Hepatocyte (in vitro differentiated cells): Measurements from ENCODE around the gene EIF2B1. TPM values are rescaled to one million over a fixed set of nuclear protein-coding genes. Genes with fewer than 3 reads are reported as not detected.

Source experiments
- DNase-seq: peaks from one replicate; pipeline ENCODE4 v3.0.0-alpha.2; 2016; ENCODE audit warnings: low spot score
- H2AFZ ChIP-seq: fragments of 200-600 bp; sonication (generic); 2 replicates; pipeline ENCODE4 v1.6.0; 2016; ENCODE audit warnings: antibody characterized with exemption, mild to moderate bottlenecking
- H3K27ac ChIP-seq: fragments of 200-600 bp; sonication (generic); 2 replicates; pipeline ENCODE4 v1.5.1; 2016; ENCODE audit warnings: mild to moderate bottlenecking
- H3K27me3 ChIP-seq: fragments of 200-600 bp; sonication (generic); 2 replicates; pipeline ENCODE4 v1.6.1; 2016
- H3K36me3 ChIP-seq: fragments of 200-600 bp; sonication (generic); replicated peaks from 2 replicates; pipeline ENCODE4 v1.5.1; 2016; ENCODE audit warnings: low read depth; ENCODE audit not compliant: insufficient read depth
- H3K4me1 ChIP-seq: fragments of 200-600 bp; sonication (generic); 2 replicates; pipeline ENCODE4 v1.5.1; 2016; ENCODE audit warnings: mild to moderate bottlenecking, moderate library complexity; ENCODE audit not compliant: insufficient read depth
- H3K4me2 ChIP-seq: fragments of 200-600 bp; sonication (generic); 2 replicates; pipeline ENCODE4 v1.6.0; 2016
- H3K4me3 ChIP-seq: fragments of 200-600 bp; sonication (generic); 2 replicates; pipeline ENCODE4 v1.5.1; 2016; ENCODE audit warnings: mild to moderate bottlenecking
- H3K79me2 ChIP-seq: fragments of 200-600 bp; sonication (generic); 2 replicates; pipeline ENCODE4 v1.6.0; 2017; ENCODE audit warnings: mild to moderate bottlenecking
- H3K9me2 ChIP-seq: fragments of 200-600 bp; sonication (generic); replicated peaks from 2 replicates; pipeline ENCODE4 v1.6.0; 2017; ENCODE audit warnings: mild to moderate bottlenecking; ENCODE audit not compliant: insufficient read depth
- H3K9me3 ChIP-seq: fragments of 200-600 bp; sonication (generic); 2 replicates; pipeline ENCODE4 v1.5.1; 2016; ENCODE audit warnings: low read depth, mild to moderate bottlenecking
- H4K20me1 ChIP-seq: fragments of 200-600 bp; sonication (generic); 2 replicates; pipeline ENCODE4 v1.6.0; 2016; ENCODE audit warnings: mild to moderate bottlenecking; ENCODE audit not compliant: insufficient read depth, poor library complexity, severe bottlenecking
- EZH2 ChIP-seq: fragments of 200-600 bp; sonication (generic); IDR thresholded peaks from 2 replicates; pipeline ENCODE4 v1.6.1; 2016; ENCODE audit warnings: antibody characterized with exemption, mild to moderate bottlenecking, borderline replicate concordance
- EZH2phosphoT487 ChIP-seq: fragments of 200-600 bp; sonication (generic); IDR thresholded peaks from one replicate; pipeline ENCODE4 v1.6.1; 2018; ENCODE audit warnings: antibody characterized with exemption, mild to moderate bottlenecking, low read depth, moderate library complexity; ENCODE audit not compliant: unreplicated experiment, severe bottlenecking
- WGBS: methylation state at CpG from one replicate; pipeline ENCODE4 v1.1.6; 2016; ENCODE audit warnings: low lambda C conversion rate; ENCODE audit errors: missing lambda C conversion rate; 5-methylcytosine and 5-hydroxymethylcytosine counted together
- polyA plus RNA-seq: library from polyadenylated mRNA; unstranded; fragments of >200 nt; fragmentation: Nextera tagmentation; extraction: Ambion mirVana; gene quantifications from 2 replicates; pipeline ENCODE4 v1.2.1, GENCODE V29; 2016
- total RNA-seq: library from RNA; depleted of rRNA; stranded (reverse); fragments of >200 nt; gene quantifications from 2 replicates; pipeline ENCODE4 v1.2.3, GENCODE V29; 2014
- TF ChIP-seq, protein P1 (sequence below): fragments of 200-600 bp; sonication (generic); IDR thresholded peaks from 2 replicates; pipeline ENCODE4 v1.5.1; 2016; ENCODE audit warnings: antibody characterized with exemption, mild to moderate bottlenecking; ENCODE audit not compliant: poor library complexity

EIF2B1 gene
- total and polyA plus RNA-seq, 2 experiments from 2014 or later, result 35.0 to 43.8 TPM

DNA sequence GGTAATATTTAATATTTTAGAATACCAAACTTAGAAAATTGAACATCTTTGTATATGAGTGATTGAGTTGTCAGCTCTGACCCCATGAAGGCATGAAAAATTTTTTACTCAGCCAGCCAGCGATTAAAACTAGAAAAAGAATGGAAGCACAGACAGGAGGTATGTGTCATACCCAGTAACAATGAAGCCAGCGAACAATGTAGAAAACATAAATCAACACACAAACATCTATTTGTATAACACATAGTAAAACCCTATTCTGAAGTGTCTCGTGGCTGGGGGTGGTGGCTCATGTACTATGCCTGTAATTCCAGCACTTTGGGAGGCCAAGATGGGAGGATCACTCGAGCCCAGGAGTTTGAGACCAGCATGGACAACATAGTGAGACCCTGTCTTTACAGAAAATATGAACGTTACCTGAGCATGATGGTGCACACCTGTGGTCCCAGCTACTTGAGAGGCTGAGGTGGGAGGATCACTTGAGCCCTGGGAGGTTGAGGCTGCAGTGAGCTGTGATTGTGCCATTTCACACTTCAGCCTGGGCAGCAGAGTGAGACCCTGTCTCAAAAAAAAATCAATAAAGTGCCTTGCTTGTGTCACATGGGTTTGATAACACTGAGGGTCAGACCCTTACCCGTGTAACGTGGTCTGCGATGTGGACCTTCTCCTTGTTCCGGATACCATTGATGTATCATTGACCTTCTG is 43.3 kb upstream of the EIF2B1 start:
- H3K4me2 ChIP-seq, result no peak overlapping the region
- no peaks in the 10 kb centered on the region for H4K20me1 ChIP-seq
- no peaks in the 10 kb centered on the region for H3K36me3 ChIP-seq
- no peaks in the 10 kb centered on the region for H3K79me2 ChIP-seq
- no peak overlapping the region for H2AFZ ChIP-seq
- H3K27ac ChIP-seq, result no peak overlapping the region
- H3K27me3 ChIP-seq, result no peaks in the 10 kb centered on the region
- no peaks in the 10 kb centered on the region for H3K4me1 ChIP-seq
- no peaks in the 10 kb centered on the region for H3K9me2 ChIP-seq
- H3K9me3 ChIP-seq, result no peaks in the 10 kb centered on the region
- 94% methylated on average over 9 of the region's 9 CpGs for WGBS
- H3K4me3 ChIP-seq, result no peak overlapping the region
- TF ChIP-seq, protein P1, sequence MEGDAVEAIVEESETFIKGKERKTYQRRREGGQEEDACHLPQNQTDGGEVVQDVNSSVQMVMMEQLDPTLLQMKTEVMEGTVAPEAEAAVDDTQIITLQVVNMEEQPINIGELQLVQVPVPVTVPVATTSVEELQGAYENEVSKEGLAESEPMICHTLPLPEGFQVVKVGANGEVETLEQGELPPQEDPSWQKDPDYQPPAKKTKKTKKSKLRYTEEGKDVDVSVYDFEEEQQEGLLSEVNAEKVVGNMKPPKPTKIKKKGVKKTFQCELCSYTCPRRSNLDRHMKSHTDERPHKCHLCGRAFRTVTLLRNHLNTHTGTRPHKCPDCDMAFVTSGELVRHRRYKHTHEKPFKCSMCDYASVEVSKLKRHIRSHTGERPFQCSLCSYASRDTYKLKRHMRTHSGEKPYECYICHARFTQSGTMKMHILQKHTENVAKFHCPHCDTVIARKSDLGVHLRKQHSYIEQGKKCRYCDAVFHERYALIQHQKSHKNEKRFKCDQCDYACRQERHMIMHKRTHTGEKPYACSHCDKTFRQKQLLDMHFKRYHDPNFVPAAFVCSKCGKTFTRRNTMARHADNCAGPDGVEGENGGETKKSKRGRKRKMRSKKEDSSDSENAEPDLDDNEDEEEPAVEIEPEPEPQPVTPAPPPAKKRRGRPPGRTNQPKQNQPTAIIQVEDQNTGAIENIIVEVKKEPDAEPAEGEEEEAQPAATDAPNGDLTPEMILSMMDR, result no peak
- no peak for DNase-seq

DNA sequence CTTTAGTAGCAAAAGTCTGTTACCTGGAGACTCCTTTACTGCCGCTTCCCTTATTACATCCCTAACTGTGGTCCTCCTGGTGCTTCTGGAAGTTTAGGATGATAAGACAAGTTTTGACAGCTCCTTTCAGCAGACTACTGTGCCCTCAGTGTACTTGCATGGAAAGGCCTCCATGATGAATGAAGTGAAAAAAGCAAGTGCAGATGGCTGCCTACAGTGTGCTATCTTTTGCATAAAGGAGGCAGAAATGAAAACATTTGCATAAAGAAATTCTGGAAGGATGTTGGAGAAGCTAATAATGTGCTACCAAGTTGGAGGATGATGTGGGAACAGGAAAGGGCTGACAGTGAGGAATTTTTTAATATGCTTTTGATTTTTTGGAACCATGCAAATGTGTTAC is 42.0 kb upstream of the EIF2B1 start:
- Histone ChIP-seq H3K4me3 (no peak overlapping the region), H3K9me2 (no peaks in the 10 kb centered on the region), H2AFZ (no peak overlapping the region), H4K20me1 (no peaks in the 10 kb centered on the region), H3K27me3 (no peaks in the 10 kb centered on the region), H3K79me2 (no peaks in the 10 kb centered on the region), H3K36me3 (no peaks in the 10 kb centered on the region), H3K4me2 (no peak overlapping the region), H3K4me1 (no peaks in the 10 kb centered on the region), H3K27ac (no peak overlapping the region), H3K9me3 (no peaks in the 10 kb centered on the region)
- no peak for TF ChIP-seq EZH2phosphoT487
- TF ChIP-seq, protein P1, result no peak
- TF ChIP-seq EZH2, result no peak
- DNase-seq, result no peak
- 95% methylated on average over 1 of the region's 1 CpG for WGBS

DNA sequence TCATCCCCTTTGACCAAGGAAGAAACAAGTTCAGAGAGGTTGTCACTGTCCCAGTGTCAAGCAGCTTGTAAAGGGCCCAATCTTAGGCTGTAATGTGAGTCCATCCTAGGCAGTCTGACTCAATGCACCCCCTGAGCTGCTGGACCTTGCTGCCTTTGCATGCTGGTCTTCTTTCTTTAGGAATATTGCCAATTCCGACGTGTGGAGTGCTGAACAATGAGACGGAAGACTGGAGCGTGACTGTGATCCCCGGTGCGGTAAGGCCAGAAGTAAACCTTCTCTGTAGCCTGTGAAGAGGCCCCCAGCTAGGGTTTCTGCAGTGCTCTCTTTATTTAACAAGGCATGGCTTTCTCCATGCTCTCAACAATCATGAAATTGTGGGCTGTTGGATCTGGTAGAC is 38.4 kb upstream of the EIF2B1 start:
- no peak overlapping the region for H3K27ac ChIP-seq
- no peaks in the 10 kb centered on the region for H3K36me3 ChIP-seq
- DNase-seq, result no peak
- H3K4me1 ChIP-seq, result no peaks in the 10 kb centered on the region
- H3K4me3 ChIP-seq, result no peak overlapping the region
- TF ChIP-seq EZH2, result no peak
- TF ChIP-seq, protein P1, result no peak
- TF ChIP-seq EZH2phosphoT487, result no peak
- no peaks in the 10 kb centered on the region for H3K9me2 ChIP-seq
- no peaks in the 10 kb centered on the region for H3K79me2 ChIP-seq
- H3K9me3 ChIP-seq, result no peaks in the 10 kb centered on the region
- H2AFZ ChIP-seq, result peak overlapping the region; percentile 83
- no peaks in the 10 kb centered on the region for H4K20me1 ChIP-seq
- WGBS, result 75% methylated on average over 6 of the region's 6 CpGs
- H3K4me2 ChIP-seq, result peak overlapping the region; percentile 90
- H3K27me3 ChIP-seq, result no peaks in the 10 kb centered on the region
